Activated naive CD8-positive, alpha-beta T cell treated with anti-CD3 and anti-CD28 coated beads for 36 hours (primary cell): Measurements from ENCODE around the gene GLIPR1. TPM values are rescaled to one million over a fixed set of nuclear protein-coding genes. Genes with fewer than 3 reads are reported as not detected.
"Not testable (repeated sequence)": the region's sequence is repeated elsewhere in the genome, so short reads cannot be mapped to it uniquely, and the experiment has no call there.

ENCODE experiments used
- DNase-seq: peaks from one replicate; pipeline ENCODE4 v3.0.0; 2021
- H3K27ac Mint-ChIP-seq: one replicate; pipeline ENCODE4 v1.8.0; 2022; ENCODE audit warnings: mild to moderate bottlenecking, moderate library complexity, mixed read lengths
- H3K27me3 Mint-ChIP-seq: one replicate; pipeline ENCODE4 v1.8.0; 2022; ENCODE audit warnings: mild to moderate bottlenecking, mixed read lengths
- H3K36me3 Mint-ChIP-seq: one replicate; pipeline ENCODE4 v1.8.0; 2021; ENCODE audit warnings: mild to moderate bottlenecking, mixed read lengths
- H3K4me1 Mint-ChIP-seq: one replicate; pipeline ENCODE4 v1.8.0; 2021; ENCODE audit warnings: mixed read lengths
- H3K4me3 Mint-ChIP-seq: one replicate; pipeline ENCODE4 v1.8.0; 2022; ENCODE audit warnings: mild to moderate bottlenecking, moderate library complexity, mixed read lengths
- H3K9me3 Mint-ChIP-seq: one replicate; pipeline ENCODE4 v1.8.0; 2022; ENCODE audit warnings: mixed read lengths
- total RNA-seq, 2 experiments: library from RNA; stranded (reverse); gene quantifications; one replicate each; pipeline ENCODE4 v1.2.3, GENCODE V29; 2021

The GLIPR1 gene
- total RNA-seq, 2 experiments from 2014 or later = 19.7 to 25.7 TPM

- peak overlapping the region; percentile 27 for H3K4me3 Mint-ChIP-seq
- H3K27me3 Mint-ChIP-seq, H3K9me3 Mint-ChIP-seq, DNase-seq: not testable (repeated sequence)
- H3K27ac Mint-ChIP-seq = peak overlapping the region; percentile 38
- H3K36me3 Mint-ChIP-seq = peaks cover 28% of the 10 kb centered on the region
- H3K4me1 Mint-ChIP-seq = peaks cover 60% of the 10 kb centered on the region
Observed at GRCh38 chr12:75484450-75484849, 3.9 kb downstream of the GLIPR1 start.

- H3K27ac Mint-ChIP-seq = peak overlapping the region; percentile 35
Observed at GRCh38 chr12:75487308-75487707, 6.8 kb downstream of the GLIPR1 start.

GRCh38 chr12:75488553-75488952 lies 8.0 kb downstream of the GLIPR1 start:
- DNase-seq = no peak
- Mint-ChIP-seq H3K27ac (peak overlapping the region; percentile 4), H3K4me3 (no peak overlapping the region), H3K4me1 (peaks cover 47% of the 10 kb centered on the region), H3K9me3 (no peaks in the 10 kb centered on the region), H3K36me3 (peaks cover 26% of the 10 kb centered on the region), H3K27me3 (no peaks in the 10 kb centered on the region)

More at GRCh38 chr12:75487308-75487707, 6.8 kb downstream of the GLIPR1 start:
- peaks cover 29% of the 10 kb centered on the region for H3K36me3 Mint-ChIP-seq
- no peaks in the 10 kb centered on the region for H3K27me3 Mint-ChIP-seq
- H3K4me3 Mint-ChIP-seq = no peak overlapping the region
- H3K4me1 Mint-ChIP-seq = peaks cover 51% of the 10 kb centered on the region
- DNase-seq = no peak
- no peaks in the 10 kb centered on the region for H3K9me3 Mint-ChIP-seq

- no peak for DNase-seq
- H3K27me3 Mint-ChIP-seq = no peaks in the 10 kb centered on the region
- H3K9me3 Mint-ChIP-seq = no peaks in the 10 kb centered on the region
- H3K36me3 Mint-ChIP-seq = peaks cover 26% of the 10 kb centered on the region
- peak overlapping the region; percentile 33 for H3K4me3 Mint-ChIP-seq
- H3K4me1 Mint-ChIP-seq = peaks cover 44% of the 10 kb centered on the region
- peak overlapping the region; percentile 75 for H3K27ac Mint-ChIP-seq
Observed at GRCh38 chr12:75489187-75489586, 8.6 kb downstream of the GLIPR1 start.

- H3K36me3 Mint-ChIP-seq = peaks cover 22% of the 10 kb centered on the region
- DNase-seq = peak; percentile 25
- H3K27ac Mint-ChIP-seq = peak overlapping the region; percentile 75
Observed at GRCh38 chr12:75489613-75490210, 9.2 kb downstream of the GLIPR1 start.

GRCh38 chr12:75491169-75491568 lies 10.6 kb downstream of the GLIPR1 start:
- DNase-seq = no peak
- Mint-ChIP-seq H3K4me3 (no peak overlapping the region), H3K27ac (no peak overlapping the region)

More at GRCh38 chr12:75489613-75490210, 9.2 kb downstream of the GLIPR1 start:
- Mint-ChIP-seq H3K4me1 (peaks cover 39% of the 10 kb centered on the region), H3K27me3 (no peaks in the 10 kb centered on the region), H3K4me3 (peak overlapping the region; percentile 33), H3K9me3 (no peaks in the 10 kb centered on the region)

GRCh38 chr12:75503459-75503858 lies 22.9 kb downstream of the GLIPR1 start:
- Mint-ChIP-seq H3K36me3 (peaks cover 17% of the 10 kb centered on the region), H3K9me3 (no peaks in the 10 kb centered on the region), H3K4me3 (no peak overlapping the region), H3K27ac (no peak overlapping the region), H3K27me3 (no peaks in the 10 kb centered on the region), H3K4me1 (peaks cover 18% of the 10 kb centered on the region)
- DNase-seq = no peak

More at GRCh38 chr12:75491169-75491568, 10.6 kb downstream of the GLIPR1 start:
- Mint-ChIP-seq H3K4me1 (peaks cover 34% of the 10 kb centered on the region), H3K9me3 (no peaks in the 10 kb centered on the region), H3K36me3 (peaks cover 22% of the 10 kb centered on the region), H3K27me3 (no peaks in the 10 kb centered on the region)

- no peak overlapping the region for H3K27ac Mint-ChIP-seq
- peaks cover 18% of the 10 kb centered on the region for H3K4me1 Mint-ChIP-seq
- peaks cover 13% of the 10 kb centered on the region for H3K36me3 Mint-ChIP-seq
- H3K4me3 Mint-ChIP-seq = no peak overlapping the region
- no peaks in the 10 kb centered on the region for H3K27me3 Mint-ChIP-seq
- DNase-seq = no peak
- no peaks in the 10 kb centered on the region for H3K9me3 Mint-ChIP-seq
Observed at GRCh38 chr12:75503866-75504265, 23.3 kb downstream of the GLIPR1 start.

- Mint-ChIP-seq H3K4me3 (no peak overlapping the region), H3K4me1 (peaks cover 30% of the 10 kb centered on the region), H3K27ac (peak overlapping the region; percentile 30), H3K27me3 (no peaks in the 10 kb centered on the region), H3K36me3 (peaks cover 15% of the 10 kb centered on the region), H3K9me3 (no peaks in the 10 kb centered on the region)
- DNase-seq = no peak
Observed at GRCh38 chr12:75505706-75506312, 25.3 kb downstream of the GLIPR1 start.

GRCh38 chr12:75507086-75507485 lies 26.5 kb downstream of the GLIPR1 start:
- DNase-seq = no peak
- H3K4me3 Mint-ChIP-seq = no peak overlapping the region
- peaks cover 22% of the 10 kb centered on the region for H3K36me3 Mint-ChIP-seq
- H3K4me1 Mint-ChIP-seq = peaks cover 31% of the 10 kb centered on the region
- no peaks in the 10 kb centered on the region for H3K27me3 Mint-ChIP-seq
- H3K9me3 Mint-ChIP-seq = peaks cover 2% of the 10 kb centered on the region
- peak overlapping the region; percentile 26 for H3K27ac Mint-ChIP-seq

GRCh38 chr12:75508159-75508558 lies 27.6 kb downstream of the GLIPR1 start:
- Mint-ChIP-seq H3K36me3 (peaks cover 22% of the 10 kb centered on the region), H3K27ac (no peak overlapping the region)
- DNase-seq = no peak

GRCh38 chr12:75509621-75510020 lies 29.1 kb downstream of the GLIPR1 start:
- Mint-ChIP-seq H3K27ac (peak overlapping the region; percentile 99), H3K27me3 (no peaks in the 10 kb centered on the region), H3K4me1 (peaks cover 29% of the 10 kb centered on the region), H3K4me3 (peak overlapping the region; percentile 98), H3K9me3 (peaks cover 2% of the 10 kb centered on the region), H3K36me3 (peaks cover 20% of the 10 kb centered on the region)
- no peak for DNase-seq

More at GRCh38 chr12:75508159-75508558, 27.6 kb downstream of the GLIPR1 start:
- Mint-ChIP-seq H3K4me3 (no peak overlapping the region), H3K9me3 (peaks cover 2% of the 10 kb centered on the region), H3K27me3 (no peaks in the 10 kb centered on the region), H3K4me1 (peaks cover 31% of the 10 kb centered on the region)

- H3K4me3 Mint-ChIP-seq = peak within 1 kb of the TSS; percentile 98
- H3K9me3 Mint-ChIP-seq = peaks cover 2% of the 10 kb centered on the region
Observed at GRCh38 chr12:75511116-75512048, 30.8 kb downstream of the GLIPR1 start, which contains the start of gene KRR1. Gene KRR1 (minus strand): TSS chr12:75511609. CDS start chr12:75511597, 12 bp downstream.

GRCh38 chr12:75521224-75521623 lies 40.7 kb downstream of the GLIPR1 start:
- H3K36me3 Mint-ChIP-seq, H3K9me3 Mint-ChIP-seq, H3K4me3 Mint-ChIP-seq, H3K27ac Mint-ChIP-seq, DNase-seq, H3K4me1 Mint-ChIP-seq: not testable (repeated sequence)
- peaks cover 27% of the 10 kb centered on the region for H3K27me3 Mint-ChIP-seq

More at GRCh38 chr12:75511116-75512048, 30.8 kb downstream of the GLIPR1 start, which contains the start of gene KRR1:
- Mint-ChIP-seq H3K36me3 (peaks cover 14% of the 10 kb centered on the region), H3K27ac (peak within 1 kb of the TSS; percentile 99), H3K27me3 (no peaks in the 10 kb centered on the region), H3K4me1 (peaks cover 25% of the 10 kb centered on the region)
- peak; percentile 85 for DNase-seq

GRCh38 chr12:75522124-75522523 lies 41.6 kb downstream of the GLIPR1 start:
- not testable (repeated sequence) for DNase-seq, H3K36me3 Mint-ChIP-seq, H3K9me3 Mint-ChIP-seq, H3K4me1 Mint-ChIP-seq, H3K4me3 Mint-ChIP-seq, H3K27ac Mint-ChIP-seq
- peaks cover 33% of the 10 kb centered on the region for H3K27me3 Mint-ChIP-seq
